Gastrocnemius medialis (tissue), 4 donors: ENCODE measurements around the gene MSANTD2. TPM values are rescaled to one million over a fixed set of nuclear protein-coding genes. Genes with fewer than 3 reads are reported as not detected.

ENCODE experiments used
- ATAC-seq, 2 donors: fragments of 150-250 bp; one replicate each; pipeline ENCODE4 v1.9.1; 2016
- DNase-seq, 2 donors: peaks; one replicate each; pipeline ENCODE4 v3.0.0-alpha.2; 2019
- H3K27ac ChIP-seq, 4 donors: fragments of 200-600 bp; sonication (generic); 1 replicate in 1 of 4; 2 replicates in 3 of 4; pipeline ENCODE4 v1.5.1; 2016 to 2018; ENCODE audit warnings: mild to moderate bottlenecking in 2 of 4, moderate library complexity in 1 of 4
- H3K27me3 ChIP-seq, 3 donors: fragments of 200-600 bp; sonication (generic) in 2 of 3; 1 replicate in 1 of 3; 2 replicates in 2 of 3; pipeline versions ENCODE4 v1.5.1 to v1.6.0; 2016 to 2019; ENCODE audit warnings: mild to moderate bottlenecking in 1 of 3, moderate library complexity in 1 of 3
- H3K36me3 ChIP-seq, 2 donors: fragments of 200-600 bp; sonication (generic) in 1 of 2; one replicate each; pipeline ENCODE4 v1.5.1; 2017 to 2018
- H3K4me1 ChIP-seq, 2 donors: fragments of 200-600 bp; sonication (generic) in 1 of 2; one replicate each; pipeline ENCODE4 v1.5.1; 2016 to 2017; ENCODE audit warnings: mild to moderate bottlenecking in 2 of 2
- H3K4me3 ChIP-seq, 4 donors: fragments of 200-600 bp; sonication (generic) in 3 of 4; 1 replicate in 1 of 4; 2 replicates in 3 of 4; pipeline ENCODE4 v1.5.1; 2016 to 2019; ENCODE audit warnings: mild to moderate bottlenecking in 2 of 4
- H3K9me3 ChIP-seq, 3 donors: fragments of 200-600 bp; sonication (generic) in 2 of 3; 1 replicate in 1 of 3; 2 replicates in 2 of 3; pipeline ENCODE4 v1.5.1; 2016 to 2019
- CTCF ChIP-seq, 5 experiments: fragments of 450-650 bp in 3 of 5; fragments of 200-600 bp in 2 of 5; sonication (generic) in 2 of 5; IDR thresholded peaks in 4 of 5; conservative IDR thresholded peaks in 1 of 5; 1 replicate in 4 of 5; 2 replicates in 1 of 5; pipeline ENCODE4 v1.5.1; 2016 to 2019; ENCODE audit warnings: antibody characterized with exemption in 5 of 5, mild to moderate bottlenecking in 3 of 5, moderate library complexity in 3 of 5
- POLR2A ChIP-seq, 2 donors: fragments of 450-650 bp; IDR thresholded peaks; one replicate each; pipeline ENCODE4 v1.6.1; 2017; ENCODE audit warnings: antibody characterized with exemption in 2 of 2, mild to moderate bottlenecking in 2 of 2, moderate library complexity in 2 of 2
- in situ Hi-C, 4 donors: fragments of 200-750 bp; cut with MboI; loops; one replicate each; pipeline versions ENCODE4 v1.15.0 to v1.8.0; 2017; ENCODE audit warnings: low sequenced_read_pairs in 4 of 4
- intact Hi-C: fragments of 100-400 bp; cut with DNase I; formaldehyde crosslinking; loops from one replicate; pipeline ENCODE4 v1.15.1; 2023; ENCODE audit warnings: low total_unique reads
- total RNA-seq, 4 donors: library from RNA; depleted of rRNA; stranded (reverse); fragments of >200 nt; gene quantifications; one replicate each; pipeline versions ENCODE4 v1.1.0 to v1.2.3, GENCODE V29; 2016

The MSANTD2 gene
- total RNA-seq, 4 donors from 2014 or later: 3.3 to 5.1 (median 3.8) TPM

- intact Hi-C loops (no loop called here), in situ Hi-C loops (no loop called here)
- no peak for ATAC-seq
- Histone ChIP-seq H3K4me1 (no peaks in the 10 kb centered on the region), H3K4me3 (no peak overlapping the region), H3K36me3 (no peaks in the 10 kb centered on the region), H3K9me3 (no peaks in the 10 kb centered on the region), H3K27me3 (peaks cover 0 to 3% (median 0%) of the 10 kb centered on the region in 3 donors), H3K27ac (no peak overlapping the region)
- no peak for DNase-seq
- no peak for TF ChIP-seq POLR2A (IDR thresholded peaks at IDR 0.05)
- no peak for TF ChIP-seq CTCF (IDR thresholded peaks at IDR 0.05 in 4 of 5, conservative IDR thresholded peaks at IDR 0.05 in 1 of 5)
These were observed 16.8 kb upstream of the MSANTD2 start for GRCh38 chr11:124817036-124817435.

DNA sequence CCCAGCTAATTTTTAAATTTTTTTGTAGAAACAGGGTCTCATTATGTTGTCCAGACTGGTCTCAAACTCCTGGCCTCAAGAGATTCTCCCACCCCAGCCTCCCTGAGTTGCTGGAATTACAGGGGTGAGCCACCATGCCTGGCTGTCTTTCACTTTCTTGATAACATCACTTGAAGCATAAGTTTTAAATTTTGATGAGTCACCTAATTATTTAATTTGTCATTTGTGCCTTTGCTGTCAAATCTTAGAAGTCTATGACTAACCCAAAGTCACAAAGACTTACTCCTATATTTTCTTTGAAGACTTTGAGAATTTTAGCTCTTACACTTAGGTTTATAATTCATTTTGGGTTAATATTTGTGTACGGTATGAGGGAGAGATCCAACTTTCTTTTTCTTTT is 14.5 kb upstream of the MSANTD2 start:
- TF ChIP-seq CTCF (IDR thresholded peaks at IDR 0.05 in 4 of 5, conservative IDR thresholded peaks at IDR 0.05 in 1 of 5) (no peak), POLR2A (IDR thresholded peaks at IDR 0.05) (no peak)
- Histone ChIP-seq H3K4me3 (no peak overlapping the region), H3K27ac (no peak overlapping the region), H3K36me3 (no peaks in the 10 kb centered on the region), H3K9me3 (no peaks in the 10 kb centered on the region), H3K27me3 (peaks cover 0 to 3% (median 0%) of the 10 kb centered on the region in 3 donors), H3K4me1 (no peaks in the 10 kb centered on the region)
- no peak for DNase-seq
- intact Hi-C loops: no loop called here
- no peak for ATAC-seq
- in situ Hi-C loops: no loop called here

DNA sequence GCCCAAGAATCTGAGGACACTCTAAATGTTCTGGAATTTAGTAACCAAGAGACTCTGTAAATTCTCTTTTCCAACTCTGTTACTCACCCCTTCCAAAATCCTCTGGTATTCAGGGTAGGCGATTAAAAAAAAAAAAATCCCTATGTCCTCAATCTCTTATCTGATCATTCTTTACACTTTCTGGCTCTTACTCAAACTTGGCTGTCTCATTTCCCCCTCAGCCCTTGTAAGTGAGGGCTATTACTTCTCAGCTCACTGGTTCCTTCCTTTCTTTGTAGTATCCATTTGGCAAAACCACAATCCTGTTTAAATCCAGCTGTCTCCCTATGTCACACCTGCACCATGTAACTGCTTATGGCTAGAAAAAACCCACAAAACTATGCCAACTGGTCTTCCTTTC is 12.7 kb upstream of the MSANTD2 start:
- Histone ChIP-seq H3K9me3 (no peaks in the 10 kb centered on the region), H3K36me3 (no peaks in the 10 kb centered on the region), H3K4me1 (no peaks in the 10 kb centered on the region), H3K4me3 (no peak overlapping the region), H3K27ac (no peak overlapping the region), H3K27me3 (no peaks in the 10 kb centered on the region)
- TF ChIP-seq CTCF (IDR thresholded peaks at IDR 0.05 in 4 of 5, conservative IDR thresholded peaks at IDR 0.05 in 1 of 5) (no peak), POLR2A (IDR thresholded peaks at IDR 0.05) (no peak)
- in situ Hi-C loops: no loop called here
- DNase-seq: no peak
- no peak for ATAC-seq
- intact Hi-C loops: no loop called here

GRCh38 chr11:124811399-124812125 is 11.4 kb upstream of the MSANTD2 start:
- Histone ChIP-seq H3K9me3 (no peaks in the 10 kb centered on the region), H3K4me1 (no peaks in the 10 kb centered on the region), H3K4me3 (no peak overlapping the region), H3K36me3 (peaks cover 0 to 10% of the 10 kb centered on the region in 2 donors), H3K27me3 (no peaks in the 10 kb centered on the region), H3K27ac (no peak overlapping the region)
- ATAC-seq (no peak), DNase-seq (no peak)
- in situ Hi-C loops: no loop called here
- intact Hi-C loops: no loop called here
- TF ChIP-seq POLR2A (IDR thresholded peaks at IDR 0.05) (no peak), CTCF (IDR thresholded peaks at IDR 0.05 in 4 of 5, conservative IDR thresholded peaks at IDR 0.05 in 1 of 5) (no peak)
